GM12872 (cell line): ENCODE data around the gene ZFP30.

Source experiments
- CTCF ChIP-seq: IDR thresholded peaks from 3 replicates; pipeline ENCODE4 v1.5.1; 2011; ENCODE audit warnings: low read depth, mild to moderate bottlenecking, low read length, moderate library complexity; ENCODE audit not compliant: insufficient read depth

ZFP30 gene

DNA sequence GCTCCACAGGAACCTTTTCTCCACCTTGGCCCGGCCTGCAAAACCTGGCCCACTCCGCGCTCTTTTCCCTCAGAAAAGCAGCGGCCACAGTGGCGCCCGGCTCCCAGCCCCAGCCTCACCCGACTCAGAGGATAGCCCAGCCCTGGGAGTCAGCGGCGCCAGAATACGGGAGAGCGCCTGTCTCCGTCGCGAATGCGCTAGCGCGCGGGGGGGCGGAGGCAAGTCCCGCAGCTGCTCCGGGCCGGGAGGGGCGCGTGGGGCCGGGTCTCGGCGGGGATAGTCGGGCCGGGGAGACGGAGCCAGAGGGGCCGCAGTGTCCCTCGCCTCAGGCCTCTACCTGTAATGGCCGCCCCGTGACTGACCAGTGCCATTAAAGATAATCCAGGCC lies at the start of gene ZFP30:
TSS of gene ZFP30 (minus strand) at position 165 of the 388 bp plus-strand sequence. CDS start 7,643 bp downstream, outside the sequence.
- TF ChIP-seq CTCF: no peak

- no peak for TF ChIP-seq CTCF
These were observed 43.8 kb upstream of the ZFP30 start for GRCh38 chr19:37699057-37699456.

- no peak for TF ChIP-seq CTCF
These were observed 43.0 kb upstream of the ZFP30 start for GRCh38 chr19:37698216-37698615.

- no peak for TF ChIP-seq CTCF
These were observed 40.1 kb upstream of the ZFP30 start for GRCh38 chr19:37695144-37695899.

DNA sequence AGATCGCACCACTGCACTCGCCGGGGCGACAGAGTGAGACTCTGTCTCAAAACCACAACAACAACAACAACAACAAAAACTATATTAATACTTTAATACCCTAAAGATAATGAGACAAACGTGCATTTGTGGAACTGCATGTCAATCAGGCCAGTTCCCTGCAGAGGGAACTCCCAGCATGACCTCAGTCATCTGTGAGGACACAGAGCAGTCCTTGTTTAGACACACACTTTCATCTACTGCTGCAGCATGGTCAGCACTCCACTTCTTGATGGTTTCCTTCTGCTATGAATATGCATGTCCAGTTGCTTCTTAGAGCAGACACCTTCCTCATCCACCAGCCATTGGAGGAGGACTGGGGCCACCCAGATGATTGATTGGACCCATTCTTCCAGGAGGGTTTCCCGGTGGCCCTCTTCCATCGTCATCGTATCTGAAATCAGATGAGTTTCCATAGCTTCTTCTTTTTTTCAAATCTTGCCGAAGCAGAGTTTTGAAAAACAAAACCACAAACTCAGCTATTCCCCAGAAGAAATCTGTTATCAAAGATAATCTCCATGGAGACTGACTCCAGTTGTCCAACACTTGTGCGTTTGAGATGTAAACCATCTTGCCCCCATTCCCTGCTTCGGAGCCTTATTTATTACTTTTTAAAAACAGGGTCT lies 37.8 kb upstream of the ZFP30 start:
- TF ChIP-seq CTCF: no peak

- no peak for TF ChIP-seq CTCF
These were observed 36.7 kb upstream of the ZFP30 start for GRCh38 chr19:37691881-37692504.

- TF ChIP-seq CTCF: no peak
These were observed 28.3 kb upstream of the ZFP30 start for GRCh38 chr19:37683520-37683919.
